ENCODE measurements around the gene SSH2.
"Not testable (repeated sequence)": the region's sequence is repeated elsewhere in the genome, so short reads cannot be mapped to it uniquely, and the experiment has no call there.

Gene SSH2

DNA sequence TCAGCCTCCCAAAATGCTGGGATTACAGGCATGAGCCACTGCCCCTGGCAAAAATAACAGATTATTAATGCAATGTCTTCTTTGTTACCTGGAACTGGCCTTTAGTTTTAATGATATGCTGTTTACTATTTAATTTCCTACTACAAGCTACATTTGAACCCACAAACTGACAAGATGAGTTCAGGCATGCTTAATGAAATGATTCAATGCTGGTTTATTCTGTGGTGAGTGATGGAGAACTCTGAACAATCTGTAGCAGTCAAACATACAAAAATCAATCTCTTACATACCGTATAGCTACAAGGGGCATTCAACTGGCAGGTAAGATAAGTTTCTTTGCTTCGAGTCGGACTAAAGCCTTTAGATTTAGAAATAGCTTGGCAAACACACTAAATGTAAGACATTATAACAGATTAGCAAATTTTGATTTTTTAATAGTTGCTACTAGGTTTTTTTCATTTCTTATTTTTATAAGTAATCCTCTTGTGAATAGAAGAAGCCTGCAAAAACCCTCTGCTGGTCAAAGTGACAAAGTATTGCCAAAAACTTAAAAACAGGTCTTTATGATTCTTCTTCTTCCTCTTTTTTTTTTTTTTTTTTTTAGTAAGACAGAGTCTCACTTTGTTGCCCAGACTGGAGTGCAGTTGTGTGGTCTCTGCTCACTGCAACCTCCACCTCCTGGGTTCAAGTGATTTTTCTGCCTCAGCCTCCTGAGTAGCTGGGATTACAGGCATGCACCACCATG is 138.5 kb downstream of the SSH2 start:
- no peaks in the 10 kb centered on the region for H3K9me3 ChIP-seq (ENCODE audit: control insufficient read depth, low read length)
- H3K4me2 ChIP-seq (ENCODE audit: low read length): no peak overlapping the region
- no peaks in the 10 kb centered on the region for H3K79me2 ChIP-seq
- H3K27me3 ChIP-seq (ENCODE audit: control insufficient read depth, insufficient read depth, low read length): no peaks in the 10 kb centered on the region
- H3K4me3 ChIP-seq (ENCODE audit: low read depth, low read length): no peak overlapping the region
- no peak overlapping the region for H2AFZ ChIP-seq
- no peaks in the 10 kb centered on the region for H3K36me3 ChIP-seq (ENCODE audit: control insufficient read depth, insufficient read depth, low read length)
- no peak overlapping the region for H3K27ac ChIP-seq
- no peak overlapping the region for H3K9ac ChIP-seq
- no peaks in the 10 kb centered on the region for H3K4me1 ChIP-seq
- TF ChIP-seq, protein P1, sequence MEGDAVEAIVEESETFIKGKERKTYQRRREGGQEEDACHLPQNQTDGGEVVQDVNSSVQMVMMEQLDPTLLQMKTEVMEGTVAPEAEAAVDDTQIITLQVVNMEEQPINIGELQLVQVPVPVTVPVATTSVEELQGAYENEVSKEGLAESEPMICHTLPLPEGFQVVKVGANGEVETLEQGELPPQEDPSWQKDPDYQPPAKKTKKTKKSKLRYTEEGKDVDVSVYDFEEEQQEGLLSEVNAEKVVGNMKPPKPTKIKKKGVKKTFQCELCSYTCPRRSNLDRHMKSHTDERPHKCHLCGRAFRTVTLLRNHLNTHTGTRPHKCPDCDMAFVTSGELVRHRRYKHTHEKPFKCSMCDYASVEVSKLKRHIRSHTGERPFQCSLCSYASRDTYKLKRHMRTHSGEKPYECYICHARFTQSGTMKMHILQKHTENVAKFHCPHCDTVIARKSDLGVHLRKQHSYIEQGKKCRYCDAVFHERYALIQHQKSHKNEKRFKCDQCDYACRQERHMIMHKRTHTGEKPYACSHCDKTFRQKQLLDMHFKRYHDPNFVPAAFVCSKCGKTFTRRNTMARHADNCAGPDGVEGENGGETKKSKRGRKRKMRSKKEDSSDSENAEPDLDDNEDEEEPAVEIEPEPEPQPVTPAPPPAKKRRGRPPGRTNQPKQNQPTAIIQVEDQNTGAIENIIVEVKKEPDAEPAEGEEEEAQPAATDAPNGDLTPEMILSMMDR (IDR thresholded peaks at IDR 0.05): no peak

GRCh38 chr17:29789196-29790170 is 140.5 kb downstream of the SSH2 start:
- Histone ChIP-seq H3K4me3 (ENCODE audit: low read depth, low read length) (no peak overlapping the region), H2AFZ (no peak overlapping the region), H3K36me3 (ENCODE audit: control insufficient read depth, insufficient read depth, low read length) (no peaks in the 10 kb centered on the region), H3K27ac (no peak overlapping the region), H3K9me3 (ENCODE audit: control insufficient read depth, low read length) (no peaks in the 10 kb centered on the region), H3K4me2 (ENCODE audit: low read length) (no peak overlapping the region), H3K9ac (no peak overlapping the region), H3K79me2 (no peaks in the 10 kb centered on the region), H3K4me1 (no peaks in the 10 kb centered on the region), H3K27me3 (ENCODE audit: control insufficient read depth, insufficient read depth, low read length) (no peaks in the 10 kb centered on the region)
- TF ChIP-seq, protein P1 (IDR thresholded peaks at IDR 0.05): no peak

GRCh38 chr17:29787995-29788394 is 142.0 kb downstream of the SSH2 start:
- no peak overlapping the region for H3K27ac ChIP-seq
- H3K9me3 ChIP-seq (ENCODE audit: control insufficient read depth, low read length): no peaks in the 10 kb centered on the region
- H2AFZ ChIP-seq: no peak overlapping the region

GRCh38 chr17:29782917-29783316 is 147.1 kb downstream of the SSH2 start:
- Histone ChIP-seq H3K4me1 (peaks cover 4% of the 10 kb centered on the region), H3K4me3 (ENCODE audit: low read depth, low read length) (no peak overlapping the region), H3K79me2 (no peaks in the 10 kb centered on the region), H2AFZ (no peak overlapping the region), H3K9ac (no peak overlapping the region), H3K27ac (no peak overlapping the region), H3K27me3 (ENCODE audit: control insufficient read depth, insufficient read depth, low read length) (no peaks in the 10 kb centered on the region), H3K4me2 (ENCODE audit: low read length) (no peak overlapping the region), H3K9me3 (ENCODE audit: control insufficient read depth, low read length) (no peaks in the 10 kb centered on the region), H3K36me3 (ENCODE audit: control insufficient read depth, insufficient read depth, low read length) (no peaks in the 10 kb centered on the region)
- TF ChIP-seq, protein P1 (IDR thresholded peaks at IDR 0.05): no peak

More at GRCh38 chr17:29787995-29788394, 142.0 kb downstream of the SSH2 start:
- Histone ChIP-seq H3K4me1 (no peaks in the 10 kb centered on the region), H3K4me3 (ENCODE audit: low read depth, low read length) (no peak overlapping the region), H3K4me2 (ENCODE audit: low read length) (no peak overlapping the region), H3K36me3 (ENCODE audit: control insufficient read depth, insufficient read depth, low read length) (no peaks in the 10 kb centered on the region), H3K79me2 (no peaks in the 10 kb centered on the region), H3K9ac (no peak overlapping the region), H3K27me3 (ENCODE audit: control insufficient read depth, insufficient read depth, low read length) (no peaks in the 10 kb centered on the region)
- TF ChIP-seq, protein P1 (IDR thresholded peaks at IDR 0.05): no peak

GRCh38 chr17:29779812-29780190 is 150.2 kb downstream of the SSH2 start:
- not testable (repeated sequence) for H3K9ac ChIP-seq; H3K27ac ChIP-seq; H3K9me3 ChIP-seq (ENCODE audit: control insufficient read depth, low read length); H3K27me3 ChIP-seq (ENCODE audit: control insufficient read depth, insufficient read depth, low read length); H3K36me3 ChIP-seq (ENCODE audit: control insufficient read depth, insufficient read depth, low read length); H3K4me1 ChIP-seq; H2AFZ ChIP-seq; H3K4me2 ChIP-seq (ENCODE audit: low read length); H3K79me2 ChIP-seq; H3K4me3 ChIP-seq (ENCODE audit: low read depth, low read length)

Data from parathyroid adenoma (tissue), 2 donors.